HL-60 (cell line): ENCODE results near the gene MYH11.
"Not testable (repeated sequence)": the region's sequence is repeated elsewhere in the genome, so short reads cannot be mapped to it uniquely, and the experiment has no call there.

Experiments
- DNase-seq, 2 experiments: peaks; one replicate each; pipeline ENCODE4 v3.0.0-alpha.2; 2010 to 2020; ENCODE audit warnings: low read depth in 1 of 2, low spot score in 1 of 2
- H3K27ac ChIP-seq: fragments of 250-450 bp; sonication (Bioruptor Pico); replicated peaks from 2 replicates; pipeline ENCODE4 v1.5.1; 2020; ENCODE audit warnings: mild to moderate bottlenecking, moderate library complexity
- H3K27me3 ChIP-seq: fragments of 250-450 bp; sonication (Bioruptor Pico); 2 replicates; pipeline ENCODE4 v1.5.1; 2021; ENCODE audit warnings: mild to moderate bottlenecking, moderate library complexity; ENCODE audit not compliant: insufficient read depth, poor library complexity, severe bottlenecking
- H3K4me3 ChIP-seq: replicated peaks from 2 replicates; pipeline ENCODE4 v1.5.1; 2011; ENCODE audit warnings: mild to moderate bottlenecking, control low read depth, low read length; ENCODE audit not compliant: insufficient read depth
- CTCF ChIP-seq: IDR thresholded peaks from one replicate; pipeline ENCODE4 v1.5.1; 2011; ENCODE audit warnings: low read length, control low read depth, inconsistent platforms; ENCODE audit not compliant: insufficient read depth
- GABPA ChIP-seq: IDR thresholded peaks from 2 replicates; pipeline ENCODE4 v1.6.1; 2012; ENCODE audit warnings: low read depth
- POLR2AphosphoS5 ChIP-seq: IDR thresholded peaks from 2 replicates; pipeline ENCODE4 v1.6.1; 2012; ENCODE audit warnings: low read depth
- REST ChIP-seq: IDR thresholded peaks from 2 replicates; pipeline ENCODE4 v1.6.1; 2012; ENCODE audit warnings: low read depth; ENCODE audit not compliant: insufficient replicate concordance
- SPI1 ChIP-seq: IDR thresholded peaks from 2 replicates; pipeline ENCODE4 v1.6.1; 2012; ENCODE audit warnings: low read depth, mild to moderate bottlenecking, borderline replicate concordance

Gene MYH11

GRCh38 chr16:15701367-15701766 lies 155.5 kb downstream of the MYH11 start:
- DNase-seq = no peak
- TF ChIP-seq SPI1 (no peak), GABPA (no peak)
- H3K27me3 ChIP-seq = no peaks in the 10 kb centered on the region
- no peak overlapping the region for H3K27ac ChIP-seq
- no peak overlapping the region for H3K4me3 ChIP-seq

- no peak for TF ChIP-seq GABPA
- no peak for TF ChIP-seq SPI1
- TF ChIP-seq CTCF = no peak
- TF ChIP-seq REST = no peak
- no peak for TF ChIP-seq POLR2AphosphoS5
- no peak for DNase-seq
- Histone ChIP-seq H3K27ac (no peak overlapping the region), H3K4me3 (no peak overlapping the region), H3K27me3 (no peaks in the 10 kb centered on the region)
Measured at GRCh38 chr16:15699819-15700218, 157.0 kb downstream of the MYH11 start.

GRCh38 chr16:15694499-15694898 lies 162.3 kb downstream of the MYH11 start:
- Histone ChIP-seq H3K27ac (no peak overlapping the region), H3K4me3 (no peak overlapping the region), H3K27me3 (no peaks in the 10 kb centered on the region)
- TF ChIP-seq GABPA (no peak), CTCF (no peak), SPI1 (no peak), POLR2AphosphoS5 (no peak), REST (no peak)
- no peak for DNase-seq

- H3K27ac ChIP-seq, H3K27me3 ChIP-seq, DNase-seq, H3K4me3 ChIP-seq: not testable (repeated sequence)
Measured at GRCh38 chr16:15692508-15692907, 164.3 kb downstream of the MYH11 start.

GRCh38 chr16:15691046-15691445 lies 165.8 kb downstream of the MYH11 start:
- Histone ChIP-seq H3K27me3 (no peaks in the 10 kb centered on the region), H3K4me3 (no peak overlapping the region), H3K27ac (no peak overlapping the region)
- DNase-seq = no peak
- TF ChIP-seq REST = no peak
